Fibroblast of skin of right biceps (primary cell): Measurements from ENCODE around the gene SLIT3.
"Not testable (repeated sequence)": the region's sequence is repeated elsewhere in the genome, so short reads cannot be mapped to it uniquely, and the experiment has no call there.

Source experiments
- DNase-seq: peaks from one replicate; pipeline ENCODE4 v3.0.0-alpha.2; 2013

The SLIT3 gene

DNA sequence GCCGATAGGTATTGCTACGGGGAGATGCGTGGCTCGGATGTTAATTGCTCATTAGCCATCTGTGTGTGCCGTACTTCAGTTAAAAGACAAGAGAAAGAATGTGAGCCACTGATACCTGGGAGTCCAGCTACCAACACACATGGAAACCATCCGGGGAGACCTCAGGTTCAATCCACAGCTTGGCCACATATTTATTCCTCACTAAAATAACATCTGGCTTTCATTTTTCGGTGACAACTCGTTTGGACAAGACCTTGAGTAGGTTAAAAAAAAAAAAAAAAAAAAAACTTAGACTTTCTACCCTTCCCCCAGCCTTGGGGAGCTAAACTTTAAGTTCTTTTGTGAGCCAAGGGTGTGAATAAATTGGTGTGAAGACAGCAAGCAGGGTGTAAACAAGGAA, 84.1 kb downstream of the SLIT3 start:
- DNase-seq: peak; percentile 24

DNA sequence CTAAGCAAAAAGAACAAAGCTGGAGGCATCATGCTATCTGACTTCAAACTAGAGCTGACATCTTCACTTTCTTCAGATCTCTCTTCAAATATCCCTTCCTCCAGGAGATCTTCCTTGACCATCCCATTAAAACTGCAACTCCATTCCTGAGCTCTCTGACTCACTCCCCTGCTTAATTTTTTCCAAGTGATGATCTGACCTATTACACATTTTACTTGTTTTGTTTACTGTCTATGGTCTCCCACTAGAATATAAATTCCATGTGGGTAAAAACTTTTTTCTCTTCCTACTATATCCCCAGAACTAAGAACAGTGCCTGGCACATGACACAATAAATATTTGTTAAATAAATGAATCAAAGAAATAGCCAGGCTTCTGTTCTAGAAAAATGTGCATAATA, 87.5 kb downstream of the SLIT3 start:
- DNase-seq: peak; percentile 79

DNA sequence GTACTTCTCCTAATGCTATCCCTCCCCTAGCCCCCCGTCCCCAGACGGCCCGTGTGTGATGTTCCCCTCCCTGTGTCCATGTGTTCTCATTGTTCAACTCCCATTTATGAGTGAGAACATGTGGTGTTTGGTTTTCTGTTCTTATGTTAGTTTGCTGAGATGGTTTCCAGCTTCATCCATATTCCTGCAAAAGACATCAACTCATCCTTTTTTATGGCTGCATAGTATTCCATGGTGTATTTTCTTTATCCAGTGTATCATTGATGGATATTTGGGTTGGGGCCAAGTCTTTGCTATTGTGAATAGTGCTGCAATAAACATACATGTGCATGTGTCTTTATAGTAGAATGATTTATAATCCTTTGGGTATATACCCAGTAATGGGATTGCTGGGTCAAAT, 89.2 kb downstream of the SLIT3 start:
- not testable (repeated sequence) for DNase-seq

DNA sequence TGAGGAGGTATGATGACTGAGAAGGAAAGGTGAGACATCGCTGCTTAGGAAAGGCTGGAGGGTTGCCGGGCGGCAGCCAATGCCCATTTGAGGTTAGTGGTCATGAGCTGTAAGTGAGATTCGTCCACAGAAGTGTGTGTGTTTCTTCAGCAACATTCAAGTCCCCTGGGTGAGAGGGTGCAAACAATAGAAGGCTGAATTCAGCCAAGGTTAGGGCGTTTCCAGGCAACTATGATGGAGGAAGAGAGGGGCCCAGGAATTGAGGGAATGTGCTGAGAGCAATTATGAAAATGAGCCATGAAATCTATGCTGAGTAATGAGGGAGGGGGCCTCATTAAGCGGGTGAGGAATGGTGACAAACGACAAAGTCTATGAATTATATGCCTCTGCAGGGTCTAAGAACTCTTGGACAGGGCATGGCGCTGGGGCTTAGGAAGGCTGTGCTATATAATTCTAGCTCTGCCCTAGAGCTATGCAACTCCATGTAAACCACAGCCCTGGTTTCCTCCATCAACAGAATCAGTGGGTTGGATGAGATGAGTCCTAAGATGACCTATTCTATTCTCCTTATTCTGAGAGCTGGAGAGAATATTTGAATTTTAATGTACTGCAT, 96.0 kb downstream of the SLIT3 start:
- peak; percentile 27 for DNase-seq

DNA sequence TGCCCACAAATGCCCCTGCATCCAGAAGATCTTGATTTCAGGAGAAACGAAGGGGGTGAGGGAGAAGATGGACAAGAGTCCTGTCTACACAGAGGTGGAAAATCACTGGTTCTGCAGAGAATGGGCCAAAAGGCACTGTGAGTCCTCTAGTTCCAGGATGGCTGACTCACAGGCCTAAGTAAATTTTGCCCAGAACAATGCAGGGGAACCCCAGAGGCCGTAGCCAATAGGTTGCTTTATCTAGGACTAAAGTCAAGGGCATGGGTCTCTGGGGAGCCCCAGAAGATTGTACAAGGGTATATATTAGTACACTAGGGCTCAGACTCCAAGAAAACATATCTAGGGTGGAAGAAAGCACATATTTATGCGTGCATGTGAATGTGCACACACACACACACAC, 98.0 kb downstream of the SLIT3 start:
- no peak for DNase-seq

DNA sequence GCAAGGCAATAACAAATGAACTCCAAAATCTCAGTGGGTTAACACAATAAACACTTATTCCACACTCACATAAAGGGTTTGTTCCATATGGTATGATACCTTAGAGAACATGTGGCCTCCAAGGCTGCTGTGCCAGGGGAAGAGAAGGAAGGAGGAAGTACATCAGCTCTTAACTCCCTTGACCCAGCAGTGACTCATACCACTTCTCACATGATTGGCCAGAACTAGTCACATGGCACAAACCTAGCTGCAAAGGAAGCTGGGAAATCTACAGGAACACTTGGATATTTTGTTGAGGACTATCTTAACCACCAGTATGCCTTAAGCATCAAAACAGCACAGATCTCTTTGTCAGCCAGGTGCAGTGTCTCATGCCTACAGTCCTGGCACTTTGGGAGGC, 99.3 kb downstream of the SLIT3 start:
- DNase-seq: no peak

DNA sequence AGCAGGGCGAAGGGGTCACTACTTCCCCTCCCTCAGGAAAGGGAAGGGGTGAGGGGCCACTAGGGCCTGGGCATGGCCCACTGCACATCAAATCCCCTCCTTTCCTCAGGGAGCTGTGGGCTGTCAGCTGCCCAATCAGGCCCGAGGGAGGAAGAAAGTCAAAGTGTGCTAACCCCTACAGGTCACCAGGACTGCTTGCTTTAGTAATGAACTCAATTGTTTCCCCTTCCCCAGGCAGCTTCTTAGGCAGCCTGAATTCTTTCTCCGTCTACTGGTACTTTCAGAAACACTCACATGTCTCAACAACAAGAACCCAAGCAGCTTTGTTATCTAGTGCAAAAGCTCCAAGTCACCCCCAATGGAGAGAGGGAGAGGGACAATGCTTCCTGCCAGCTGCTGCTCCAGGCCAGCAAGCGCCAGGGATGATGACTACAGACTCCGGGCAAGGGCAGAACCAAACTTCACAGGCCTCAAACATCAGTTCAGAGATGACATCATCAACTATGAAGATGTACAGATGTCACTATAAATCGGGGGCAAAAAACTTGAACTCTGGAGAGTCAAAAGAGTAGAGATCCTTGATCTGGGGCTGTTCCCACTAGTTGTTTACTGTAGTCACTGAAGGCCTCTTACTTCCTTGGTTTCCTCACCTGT, 100.7 kb downstream of the SLIT3 start:
- peak; percentile 20 for DNase-seq

DNA sequence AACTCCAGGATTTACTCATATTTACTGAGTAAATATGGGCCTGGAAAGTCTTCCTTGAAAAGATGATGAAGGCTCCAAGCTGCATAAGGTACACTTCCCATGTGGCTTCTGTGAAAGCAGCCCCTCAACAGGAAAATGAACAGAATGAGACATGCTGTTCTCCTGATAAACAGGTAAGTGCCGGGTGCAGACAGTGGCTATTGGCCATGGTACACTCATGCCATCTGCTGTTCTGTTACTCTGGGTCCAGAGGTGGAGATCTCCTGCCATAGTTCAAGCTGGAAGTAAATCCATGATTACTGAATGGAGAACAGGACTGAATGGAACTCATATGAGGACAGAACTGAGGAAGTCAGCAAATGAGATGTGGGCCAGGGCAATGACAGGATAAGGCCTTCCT, 103.6 kb downstream of the SLIT3 start:
- no peak for DNase-seq

DNA sequence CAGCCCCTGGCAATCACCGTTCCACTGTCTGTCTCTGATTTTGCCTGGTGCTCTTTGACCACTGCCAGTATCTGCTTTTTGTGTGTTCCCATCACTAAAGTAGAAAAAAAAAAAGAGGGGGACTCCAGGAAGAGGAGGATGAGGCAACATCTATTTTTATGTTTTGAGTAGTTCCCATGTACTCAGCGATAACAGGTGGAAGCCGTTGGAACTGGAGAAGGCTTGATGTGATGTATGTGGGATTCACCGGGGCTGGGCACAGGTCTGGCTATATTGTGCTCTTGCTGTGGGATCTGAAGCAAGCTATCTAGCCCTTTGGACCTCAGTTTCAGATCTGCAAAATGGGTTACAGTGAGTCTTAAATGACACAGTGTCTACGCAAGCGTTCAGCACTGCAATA, 104.9 kb downstream of the SLIT3 start:
- DNase-seq: no peak

DNA sequence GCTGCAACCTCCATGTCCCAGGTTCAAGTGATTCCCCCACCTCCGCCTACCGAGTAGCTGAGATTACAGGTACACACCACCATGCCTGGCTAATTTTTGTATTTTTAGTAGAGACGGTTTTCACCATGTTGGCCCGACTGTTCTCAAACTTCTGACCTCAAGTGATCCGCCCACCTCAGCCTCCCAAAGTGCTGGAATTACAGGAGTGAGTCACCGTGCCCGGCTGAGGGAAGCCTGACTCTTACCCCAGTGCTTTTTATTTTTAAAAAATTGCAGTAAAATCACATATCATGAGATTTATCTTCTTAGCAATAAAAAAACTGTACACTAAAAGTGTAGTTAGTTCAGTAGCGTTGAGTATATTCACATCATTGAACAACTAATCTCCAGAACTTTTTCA, 105.3 kb downstream of the SLIT3 start:
- DNase-seq: no peak

DNA sequence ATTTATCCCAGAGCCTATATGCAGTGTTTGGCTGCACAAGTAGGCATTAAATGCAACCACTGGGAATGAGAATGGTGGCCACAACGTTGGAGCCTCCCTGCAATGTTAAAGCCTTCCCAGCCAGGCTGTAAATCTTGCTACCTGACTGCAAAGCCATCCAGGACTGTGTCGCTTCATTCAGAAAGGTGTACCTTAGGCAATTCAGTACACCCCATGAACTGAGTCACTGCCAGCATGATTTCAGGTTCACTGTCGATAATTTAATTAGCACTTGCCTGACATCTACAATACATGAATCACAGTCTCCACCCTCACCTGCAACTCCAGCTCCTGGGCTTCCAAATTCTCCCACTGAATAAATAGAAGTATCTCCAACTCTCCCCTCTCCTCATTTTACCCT, 108.4 kb downstream of the SLIT3 start:
- DNase-seq: no peak

DNA sequence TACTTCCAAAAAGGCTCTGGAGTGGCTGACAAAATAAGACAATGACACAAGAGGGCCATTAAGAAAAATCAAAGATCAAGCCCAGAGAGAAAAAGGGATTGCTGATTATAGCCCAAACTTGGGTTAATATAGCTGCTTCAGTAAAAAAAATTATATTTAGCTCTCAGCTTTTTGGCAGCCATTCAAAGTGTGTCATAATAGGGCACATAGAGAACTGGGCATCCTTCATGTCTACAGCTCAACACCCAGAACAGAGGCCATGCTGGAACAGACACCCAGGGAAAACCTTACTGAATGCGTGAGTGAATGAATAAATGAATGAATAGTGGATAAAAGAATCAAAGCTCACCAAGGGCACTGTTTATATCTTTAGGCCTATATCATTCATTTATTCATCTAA, 110.1 kb downstream of the SLIT3 start:
- peak; percentile 35 for DNase-seq

DNA sequence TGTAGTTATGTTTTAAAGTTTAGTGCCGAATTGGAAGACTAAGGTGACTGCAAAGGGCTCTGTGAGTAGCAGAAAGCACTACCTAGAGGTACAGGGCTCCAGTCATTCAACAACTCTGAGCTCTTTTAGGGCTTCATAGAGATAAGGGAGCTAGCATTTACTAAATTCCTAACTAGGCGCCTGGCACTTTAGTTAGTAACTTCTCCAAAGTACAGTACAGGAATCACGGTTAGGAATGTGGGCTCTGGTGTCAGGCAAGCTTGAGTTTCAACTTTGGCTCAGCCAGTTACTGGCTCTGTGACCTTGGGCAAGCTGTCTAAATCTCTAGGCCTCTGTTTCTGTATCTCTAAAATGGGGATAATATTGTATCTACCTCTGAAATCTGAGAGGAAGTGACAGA, 115.3 kb downstream of the SLIT3 start:
- peak; percentile 52 for DNase-seq

DNA sequence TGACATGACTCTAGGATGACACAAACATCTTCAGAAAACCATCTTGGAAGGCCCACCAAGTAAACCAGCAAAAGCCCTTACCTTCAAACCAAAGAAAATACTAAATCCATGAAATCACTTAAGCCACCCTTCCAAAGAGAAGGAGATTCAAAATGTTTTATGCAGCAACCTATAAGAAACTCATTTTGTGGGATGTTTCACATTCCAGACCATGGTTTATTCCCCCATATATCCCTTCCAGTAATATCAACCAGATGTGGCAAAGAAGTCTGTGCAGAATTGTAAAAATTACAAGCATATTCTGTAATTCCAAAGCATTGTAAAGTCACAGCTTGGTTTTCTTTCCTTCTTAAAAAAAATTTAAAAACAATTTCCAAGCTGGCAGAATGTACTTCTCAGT, 117.4 kb downstream of the SLIT3 start:
- peak; percentile 93 for DNase-seq

DNA sequence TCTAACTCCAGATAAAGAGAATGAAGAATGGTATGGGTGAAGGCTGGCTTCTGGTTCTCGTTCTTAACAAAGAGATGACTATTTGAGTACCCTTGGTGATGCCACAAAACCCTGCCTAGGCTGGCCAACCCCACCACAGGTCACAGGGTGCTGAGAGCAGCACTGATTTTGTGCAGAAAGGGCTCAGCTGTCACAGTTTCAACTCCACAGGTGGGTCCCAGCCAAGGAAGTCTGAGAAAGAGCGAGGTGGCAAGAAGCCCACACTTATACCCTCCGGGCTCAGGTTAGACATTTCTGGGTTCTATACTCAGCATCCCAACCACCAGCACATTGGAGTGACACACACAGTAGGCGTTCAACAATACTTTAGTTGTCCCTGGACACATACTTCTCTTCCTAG, 118.1 kb downstream of the SLIT3 start:
- DNase-seq: no peak

DNA sequence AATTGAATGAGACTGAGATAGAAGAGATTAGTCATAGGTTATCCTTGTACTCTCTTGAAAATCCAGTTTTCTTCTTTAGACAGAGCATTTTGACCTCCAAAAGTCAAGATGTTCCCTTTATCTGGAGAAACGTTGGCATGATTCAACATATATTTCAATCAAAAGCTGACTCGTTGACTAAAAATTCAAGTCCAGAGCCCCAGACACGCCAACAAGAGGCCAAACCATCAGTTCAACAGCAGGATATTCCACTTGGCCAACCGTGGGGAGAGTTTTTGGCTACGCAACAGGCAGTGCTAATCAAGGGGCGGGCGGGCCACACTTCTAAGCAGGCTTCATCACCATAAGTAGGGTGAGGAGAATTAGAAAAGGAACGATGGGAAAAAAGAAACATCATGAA, 119.1 kb downstream of the SLIT3 start:
- DNase-seq: peak; percentile 73

DNA sequence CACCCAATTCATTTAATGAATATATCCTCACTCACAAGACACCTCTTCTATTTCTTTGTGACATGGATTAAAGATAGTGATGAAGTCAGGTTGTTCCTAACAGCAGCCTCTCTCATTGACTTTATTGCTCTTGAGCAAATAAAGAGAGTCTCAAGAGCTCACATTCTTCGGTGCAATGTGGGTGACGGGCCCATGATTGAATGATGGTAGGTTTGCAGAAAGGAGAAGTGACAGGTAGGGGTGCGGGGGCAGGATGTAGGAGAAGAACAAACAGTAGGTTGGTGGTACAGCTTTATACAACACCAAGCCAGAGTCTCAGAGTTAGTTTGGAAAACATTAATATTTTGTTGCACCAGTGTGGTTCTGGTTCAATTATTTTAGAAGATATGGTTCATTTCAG, 122.2 kb downstream of the SLIT3 start:
- DNase-seq: no peak

DNA sequence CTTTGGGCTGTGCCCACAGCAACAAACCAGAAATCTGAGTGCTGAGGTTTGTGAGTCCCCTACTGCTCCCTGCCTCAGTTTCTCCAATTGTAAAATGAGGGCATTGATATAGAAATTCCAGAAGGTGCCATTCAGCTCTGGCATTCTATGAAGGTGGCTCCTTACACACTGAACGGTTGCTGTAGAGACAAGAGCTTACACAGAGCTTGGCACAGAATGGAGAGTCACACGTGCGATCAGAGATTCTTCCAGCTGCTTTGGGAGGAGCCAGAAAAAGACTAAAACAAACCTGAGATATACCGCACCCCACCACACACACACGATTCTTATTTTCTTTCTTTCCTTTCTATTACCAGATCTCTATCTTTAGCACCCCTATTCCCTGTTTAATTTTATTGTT, 122.7 kb downstream of the SLIT3 start:
- no peak for DNase-seq

DNA sequence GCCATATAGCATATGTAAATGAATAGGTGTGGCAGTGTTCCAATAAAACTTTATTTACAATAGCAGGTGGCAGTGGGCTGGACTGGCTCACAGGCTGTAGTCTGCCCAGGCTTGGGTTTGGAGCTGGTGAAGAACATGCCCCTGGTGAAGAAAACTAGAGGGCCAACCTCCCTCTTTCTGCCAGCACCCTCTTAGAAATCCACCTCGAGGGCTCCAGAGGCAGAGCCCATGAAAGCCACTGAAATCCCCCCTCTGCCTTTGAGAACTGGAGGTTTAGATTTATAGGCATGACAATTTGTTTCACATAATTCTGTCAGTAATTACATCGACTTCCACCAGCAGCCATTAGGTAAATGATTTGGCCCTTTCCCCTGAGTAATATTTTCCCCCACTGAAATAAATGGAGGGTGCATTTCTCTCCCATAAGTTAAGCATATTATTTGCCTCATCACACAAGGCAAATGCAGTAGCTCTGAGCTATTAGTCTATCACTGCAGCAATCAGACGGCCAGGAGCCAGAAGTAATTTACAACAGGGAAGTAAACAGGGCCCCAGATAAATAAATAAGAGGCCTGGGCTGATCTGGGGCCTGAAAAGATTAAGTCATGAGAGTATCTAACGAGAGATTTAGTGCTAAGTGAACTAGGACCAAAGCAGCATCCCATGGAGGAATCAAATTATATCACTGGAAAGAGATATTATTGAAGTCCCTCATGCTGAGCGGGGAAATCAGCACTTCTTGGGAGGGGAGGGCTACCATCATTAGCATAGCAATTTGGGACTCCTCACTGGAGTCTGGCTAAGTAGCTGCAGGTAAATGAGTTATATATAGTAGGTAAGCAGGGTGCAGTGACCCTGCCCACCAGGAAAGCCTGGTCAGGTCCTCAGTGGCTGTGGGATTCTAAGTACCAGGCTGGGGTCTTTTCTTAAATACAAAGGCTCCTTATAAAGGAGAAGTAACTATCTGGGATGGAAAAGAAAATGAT, 123.9 kb downstream of the SLIT3 start:
- DNase-seq: no peak

DNA sequence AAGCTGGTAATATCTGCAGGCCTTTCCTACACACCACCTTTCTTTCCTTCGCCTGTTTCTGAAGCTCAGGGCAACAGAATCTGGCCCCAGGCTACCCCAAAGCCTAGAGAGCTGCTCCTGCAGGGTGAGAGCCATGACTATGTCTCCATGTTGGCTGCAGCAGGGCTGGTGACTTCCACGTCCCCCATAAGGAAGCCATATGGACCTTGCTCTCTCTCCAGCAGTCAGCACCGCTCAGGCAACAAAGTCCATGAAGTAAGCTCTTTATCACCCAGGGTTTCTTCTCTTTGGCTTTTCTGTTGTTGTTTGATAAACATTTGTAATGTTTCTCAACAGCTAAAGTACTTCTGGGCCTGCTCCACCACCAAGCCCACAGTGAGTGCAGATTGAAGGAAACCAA, 125.2 kb downstream of the SLIT3 start:
- DNase-seq: no peak

DNA sequence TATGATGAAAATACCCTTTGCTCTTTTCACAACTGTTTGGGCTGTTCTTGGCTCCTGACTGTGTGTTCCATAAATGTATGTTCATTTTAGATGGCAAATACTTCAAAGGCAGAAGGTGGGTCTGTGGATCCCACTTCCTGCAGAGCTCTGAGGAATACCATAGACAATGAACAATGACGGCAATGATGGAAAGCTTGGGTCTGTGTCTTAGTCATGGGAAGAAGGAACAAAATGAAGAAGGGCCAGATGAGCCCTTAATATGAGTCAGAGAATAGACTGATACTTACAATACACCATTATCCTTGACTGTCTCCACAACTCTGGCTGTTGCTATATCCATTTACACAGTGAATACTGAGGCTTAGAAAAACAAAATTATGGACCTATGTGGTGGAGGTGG, 126.0 kb downstream of the SLIT3 start:
- peak; percentile 32 for DNase-seq

DNA sequence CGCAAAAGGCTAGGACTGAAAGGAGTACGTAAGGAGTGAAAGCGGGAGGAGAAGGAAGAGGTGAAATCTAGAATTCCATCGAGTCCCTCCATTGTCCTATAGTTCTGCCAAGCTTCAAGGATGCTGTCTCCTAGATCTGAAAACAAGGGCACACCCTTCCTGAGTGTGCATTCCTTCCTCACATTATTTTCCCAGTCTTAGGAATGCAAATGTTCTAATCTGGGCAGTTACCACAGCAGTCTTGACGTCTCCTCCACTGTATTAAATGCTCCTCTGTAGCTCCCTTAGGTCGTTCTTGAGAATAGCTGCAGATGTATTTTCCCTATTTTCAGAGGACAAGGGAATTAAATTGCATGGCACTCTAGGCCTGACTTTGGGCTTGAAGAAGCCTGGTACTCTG, 127.6 kb downstream of the SLIT3 start:
- DNase-seq: peak; percentile 58

DNA sequence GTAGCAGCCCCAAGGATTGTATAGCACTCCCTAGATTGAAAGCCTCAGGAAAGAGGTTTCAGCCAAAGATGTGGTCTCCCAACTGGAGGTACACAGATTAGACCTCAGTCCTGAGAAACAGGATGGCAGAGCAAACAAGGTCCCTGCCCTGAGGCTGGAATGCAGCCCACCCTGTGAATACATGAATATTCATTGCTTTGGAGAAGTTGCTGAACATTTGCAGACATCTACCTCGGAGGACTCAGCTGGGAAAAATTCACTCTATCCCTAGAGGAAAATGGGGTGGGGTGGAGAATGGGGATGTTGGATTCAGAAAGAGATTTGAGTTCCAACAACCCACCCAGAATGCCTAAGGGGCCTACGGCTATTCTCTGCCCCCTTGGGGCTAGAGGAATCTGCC, 129.4 kb downstream of the SLIT3 start:
- peak; percentile 35 for DNase-seq

DNA sequence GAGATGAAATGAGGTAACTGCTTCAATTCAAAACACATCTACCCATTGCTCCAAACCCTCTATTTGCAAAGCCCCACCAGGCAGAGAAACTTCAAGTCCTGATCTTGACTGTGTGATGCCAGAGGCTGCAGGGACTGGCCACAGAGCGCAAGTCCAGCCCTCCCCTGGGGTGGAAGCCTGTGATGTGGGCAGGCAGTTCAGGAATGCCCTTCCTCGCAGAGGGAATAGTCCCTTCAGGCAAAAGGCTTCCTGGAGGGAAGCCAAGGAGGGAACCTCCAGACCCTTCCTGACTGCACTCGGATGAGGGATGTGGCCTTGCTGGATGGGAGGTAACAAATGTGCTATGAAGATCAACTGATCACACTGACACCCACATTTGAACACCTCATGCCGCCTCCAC, 131.2 kb downstream of the SLIT3 start:
- no peak for DNase-seq
